Measurements from ENCODE around the gene LGALS3BP.

The LGALS3BP gene

DNA sequence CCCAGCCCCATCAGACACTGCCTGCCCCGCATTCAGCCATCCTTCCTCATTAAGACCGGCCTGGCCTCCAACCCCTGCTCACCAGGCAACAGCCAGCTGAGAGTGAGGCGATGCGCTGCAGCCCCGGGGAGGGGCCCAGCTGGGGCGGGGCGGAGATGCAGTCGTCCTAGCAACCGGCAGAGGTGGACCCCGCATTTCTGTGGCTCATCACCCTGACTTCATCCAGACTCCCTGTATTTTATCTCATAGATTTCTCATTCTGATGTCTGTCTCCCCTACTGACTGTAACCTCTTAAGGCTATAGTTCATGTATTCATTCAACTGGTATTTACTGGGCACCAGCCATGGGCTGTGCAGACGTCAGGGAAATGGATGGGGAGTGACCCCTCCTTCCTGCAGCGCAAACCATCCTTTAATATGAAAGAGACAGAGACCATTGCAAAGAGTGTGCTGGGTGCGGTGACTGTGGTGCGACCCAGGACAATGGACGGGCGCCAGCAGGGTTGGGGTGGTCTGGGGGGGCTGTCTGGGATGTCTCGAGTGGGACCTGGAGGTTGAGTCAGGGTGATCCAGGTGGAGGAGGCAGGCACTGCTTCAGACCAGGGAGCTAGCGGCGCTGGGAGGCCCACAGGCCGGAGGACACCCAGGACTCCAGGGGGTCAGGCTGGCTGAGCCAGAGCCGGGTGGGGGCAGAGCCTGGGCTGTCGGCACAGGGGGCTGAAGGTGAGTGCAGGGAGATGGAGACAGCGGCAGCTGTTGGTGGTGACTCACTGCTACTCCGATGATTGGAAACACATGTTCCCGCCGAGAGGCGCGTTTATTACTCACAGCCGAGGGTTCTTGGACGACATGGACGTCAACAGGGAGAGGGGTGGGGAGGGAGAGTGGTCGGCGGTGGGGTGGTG is 44.1 kb downstream of the LGALS3BP start:
- no peak for DNase-seq

DNA sequence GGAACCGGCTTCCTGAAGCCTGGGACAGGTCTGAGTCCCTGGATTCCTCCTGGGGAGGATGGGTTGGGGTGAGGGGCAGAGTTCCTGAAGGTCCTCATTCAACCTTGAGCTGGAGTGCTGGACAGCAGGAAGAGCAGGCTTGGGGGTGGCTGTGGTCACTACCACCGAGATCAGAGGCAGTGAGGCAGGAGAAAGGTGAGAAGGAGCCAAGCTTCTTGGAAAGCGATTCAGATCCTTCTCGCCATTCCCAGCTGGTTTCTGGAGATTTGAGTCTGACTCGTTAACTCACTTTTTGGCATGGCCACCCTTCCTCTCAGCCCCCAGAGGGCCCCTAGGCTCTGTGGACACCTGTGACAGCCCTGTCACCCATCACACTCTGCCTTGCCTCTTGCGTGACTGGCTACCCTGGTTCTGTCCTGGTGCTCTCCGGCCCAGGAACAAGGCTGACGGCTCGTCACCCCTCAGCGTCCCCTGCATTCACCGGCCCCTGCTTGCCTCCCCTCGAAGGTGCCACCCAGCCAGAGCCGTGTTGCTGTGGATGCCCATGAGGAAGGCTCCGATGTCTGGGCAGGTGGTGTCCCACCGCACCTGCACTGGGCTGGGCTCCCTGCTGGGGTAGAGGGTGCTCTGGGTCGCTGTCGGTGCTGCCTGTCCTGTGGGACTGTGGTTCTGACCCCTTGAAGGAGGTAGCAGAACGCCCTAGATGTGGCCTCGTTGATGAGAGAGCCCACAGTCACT is 44.9 kb downstream of the LGALS3BP start:
- no peak for DNase-seq

DNA sequence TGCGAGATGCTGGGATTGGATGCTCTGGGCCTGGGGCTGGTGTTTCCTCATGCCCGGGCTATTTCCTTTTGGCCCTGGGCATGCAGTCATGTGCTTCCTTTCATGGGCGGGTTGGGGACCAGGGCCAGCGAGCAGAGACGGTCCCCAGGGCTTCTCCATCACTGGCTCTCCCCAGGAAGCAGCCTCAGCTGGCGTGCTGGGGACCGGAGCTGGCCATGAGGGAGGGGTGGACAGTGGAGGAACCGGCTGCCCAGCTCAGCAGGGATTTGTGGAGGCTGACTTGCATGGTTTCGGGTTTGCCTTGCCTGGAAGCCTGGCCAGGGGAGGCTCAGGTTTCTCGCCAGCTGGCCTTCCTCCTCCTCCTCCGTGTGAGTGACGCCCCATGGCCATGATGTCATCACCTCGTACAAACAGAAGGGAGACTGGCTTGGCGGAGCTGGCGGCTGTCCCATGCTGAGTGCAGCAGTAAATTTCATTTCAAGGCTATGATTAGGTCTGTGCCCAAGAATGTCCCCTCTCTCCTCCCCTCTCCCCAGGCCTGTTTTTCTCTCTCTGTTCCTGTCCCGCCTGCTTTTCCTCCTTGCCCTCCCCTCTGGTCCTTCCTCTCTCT is 45.7 kb downstream of the LGALS3BP start:
- no peak for DNase-seq

DNA sequence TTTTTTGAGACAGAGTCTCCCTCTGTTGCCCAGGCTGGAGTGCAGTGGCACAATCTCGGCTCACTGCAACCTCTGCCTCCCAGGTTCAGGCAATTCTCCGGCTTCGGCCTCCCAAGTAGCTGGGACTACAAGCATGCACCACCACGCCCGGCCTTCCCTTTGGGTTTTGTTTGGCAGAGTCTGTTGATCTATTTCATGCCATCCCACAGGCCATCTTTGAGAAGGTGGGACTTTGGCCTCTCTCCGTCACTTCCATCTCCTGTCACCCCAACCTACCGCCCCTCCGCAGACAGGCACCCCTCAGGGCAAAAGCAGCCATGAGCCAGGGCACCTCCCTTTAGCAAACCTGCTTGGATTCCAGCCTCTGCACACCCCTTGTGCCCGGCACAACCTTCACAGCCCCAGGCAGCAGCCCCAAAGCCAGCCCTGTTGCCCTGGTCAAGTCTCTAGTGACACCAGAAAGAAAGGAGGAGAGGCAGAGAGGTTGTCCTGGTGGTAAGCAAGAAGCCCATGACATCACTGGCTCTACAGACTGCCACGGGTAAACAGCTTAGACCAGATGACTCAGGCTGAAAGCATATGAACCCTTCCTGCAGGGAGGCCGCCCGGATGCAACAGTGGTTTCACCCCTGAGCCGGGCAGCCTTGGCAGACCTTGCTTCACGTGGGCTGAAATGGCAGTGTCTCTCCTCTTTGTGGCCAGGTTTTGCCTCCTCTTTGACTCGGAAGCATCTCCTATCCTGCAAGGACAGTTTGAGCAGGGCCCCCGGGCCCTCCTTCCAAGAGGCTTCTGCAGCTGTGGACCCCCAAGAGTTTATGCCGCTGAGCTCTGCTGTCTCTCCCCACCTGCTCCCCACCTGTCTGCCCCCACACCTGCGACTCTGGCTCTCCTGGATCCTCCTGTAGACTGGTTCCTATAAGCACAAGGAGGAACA is 46.4 kb downstream of the LGALS3BP start:
- peak; percentile 67 for DNase-seq

DNA sequence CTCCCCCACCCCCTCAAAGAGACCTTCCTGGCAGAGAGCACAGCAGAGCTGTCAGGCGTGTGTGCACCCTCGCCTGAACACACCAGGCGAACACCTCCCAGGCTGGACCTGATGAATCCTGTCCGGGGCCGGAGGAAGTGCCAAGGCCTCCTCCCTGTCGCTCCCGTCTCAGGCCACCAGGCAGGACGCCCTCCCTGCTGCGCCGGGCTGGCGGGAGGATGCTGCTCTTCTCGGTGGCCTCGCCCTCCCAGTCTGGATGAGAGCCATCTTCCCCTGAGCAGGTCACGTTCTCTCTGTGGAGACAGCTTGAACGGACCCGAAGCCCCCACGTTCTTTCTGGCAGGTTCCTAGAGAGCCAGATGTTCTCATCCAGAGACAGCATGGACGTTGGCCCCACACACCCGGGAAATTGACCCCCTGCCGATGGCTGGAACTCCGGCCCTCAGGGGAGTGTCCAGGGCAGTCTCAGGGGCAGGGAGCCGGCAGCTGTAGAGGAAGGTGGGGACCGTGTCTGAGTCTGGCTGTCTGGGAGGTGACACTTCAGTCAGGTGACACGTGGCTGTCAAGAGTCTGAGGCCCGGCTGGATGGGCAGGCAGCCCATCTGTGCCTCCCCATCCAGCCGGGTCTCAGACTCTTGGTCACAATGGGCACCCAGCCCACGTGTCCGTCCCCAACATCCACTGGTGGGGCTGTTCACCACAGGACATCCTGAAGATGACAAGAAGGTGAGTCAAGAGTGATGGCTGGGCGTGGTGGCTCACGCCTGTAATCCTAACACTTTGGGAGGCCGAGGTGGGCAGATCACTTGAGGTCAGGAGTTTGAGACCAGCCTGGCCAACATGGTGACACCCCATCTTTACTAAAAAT is 49.6 kb downstream of the LGALS3BP start:
- no peak for DNase-seq

DNA sequence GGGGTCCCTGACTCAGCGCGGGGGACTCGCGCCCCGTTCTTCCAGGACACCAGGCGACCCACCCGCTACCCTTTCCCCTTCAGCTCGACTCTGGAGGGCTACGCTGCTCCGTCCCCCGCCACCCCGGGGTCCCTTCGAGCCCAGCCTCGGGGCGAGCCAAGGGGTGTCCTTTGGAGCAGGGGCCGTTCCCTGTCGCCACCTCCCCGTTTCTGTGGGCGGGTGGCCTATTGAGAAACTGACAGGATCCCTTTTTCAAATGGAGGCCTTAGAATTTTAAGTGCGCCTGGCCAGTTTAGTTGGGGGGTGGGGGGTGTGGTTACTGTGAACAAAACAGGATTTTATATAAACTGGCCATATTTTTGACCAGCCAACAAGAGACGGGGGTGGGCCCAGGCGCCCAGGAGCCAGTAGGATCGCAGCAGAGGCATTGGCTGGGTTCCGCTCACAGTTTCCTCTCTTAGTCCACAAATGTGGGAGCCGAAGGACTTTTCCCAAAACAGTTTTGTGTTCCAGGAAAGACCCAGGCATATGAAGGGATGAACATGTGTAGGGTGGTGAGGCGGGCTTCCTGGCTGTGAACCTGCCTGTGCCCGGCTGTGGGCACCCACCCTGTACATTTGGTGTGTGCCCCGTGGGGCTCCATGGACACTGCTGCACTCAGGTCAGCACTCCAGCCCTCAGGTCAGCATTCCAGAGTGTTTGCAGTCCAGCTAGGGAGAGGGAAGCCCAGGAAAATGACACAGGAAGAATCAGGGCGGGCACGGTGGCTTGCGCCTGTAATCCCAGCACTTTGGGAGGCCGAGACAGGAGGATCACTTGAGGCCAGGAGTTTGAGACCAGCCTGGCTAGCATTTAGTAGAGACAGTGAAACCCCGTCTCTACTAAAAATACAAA is 53.8 kb downstream of the LGALS3BP start:
- DNase-seq: no peak

DNA sequence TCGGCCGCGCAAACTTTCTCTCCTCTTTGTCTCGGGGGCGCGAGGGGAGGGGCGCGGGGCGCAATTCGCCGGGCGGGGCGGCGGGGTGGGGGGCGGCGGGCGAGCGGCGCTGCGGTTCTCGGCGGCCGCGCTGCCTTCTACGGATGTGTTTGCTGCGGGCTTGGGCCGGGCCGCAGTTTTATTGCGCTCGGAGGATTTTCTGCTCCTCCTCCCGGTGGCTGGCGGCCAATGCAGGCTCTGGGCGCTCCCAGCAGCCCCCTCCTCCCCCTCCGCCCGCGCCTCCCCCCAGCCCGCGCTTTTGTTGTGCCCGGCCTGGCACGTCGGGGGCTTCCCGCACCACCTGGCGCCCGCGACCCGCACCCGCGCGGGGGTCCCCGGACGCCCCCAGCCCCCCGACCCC is 54.5 kb downstream of the LGALS3BP start, which contains the start of gene TIMP2:
Gene TIMP2, minus strand, starts transcription at position 154 of the 400 bp plus-strand sequence. CDS start 299 bp downstream, outside the sequence.
- DNase-seq: no peak

DNA sequence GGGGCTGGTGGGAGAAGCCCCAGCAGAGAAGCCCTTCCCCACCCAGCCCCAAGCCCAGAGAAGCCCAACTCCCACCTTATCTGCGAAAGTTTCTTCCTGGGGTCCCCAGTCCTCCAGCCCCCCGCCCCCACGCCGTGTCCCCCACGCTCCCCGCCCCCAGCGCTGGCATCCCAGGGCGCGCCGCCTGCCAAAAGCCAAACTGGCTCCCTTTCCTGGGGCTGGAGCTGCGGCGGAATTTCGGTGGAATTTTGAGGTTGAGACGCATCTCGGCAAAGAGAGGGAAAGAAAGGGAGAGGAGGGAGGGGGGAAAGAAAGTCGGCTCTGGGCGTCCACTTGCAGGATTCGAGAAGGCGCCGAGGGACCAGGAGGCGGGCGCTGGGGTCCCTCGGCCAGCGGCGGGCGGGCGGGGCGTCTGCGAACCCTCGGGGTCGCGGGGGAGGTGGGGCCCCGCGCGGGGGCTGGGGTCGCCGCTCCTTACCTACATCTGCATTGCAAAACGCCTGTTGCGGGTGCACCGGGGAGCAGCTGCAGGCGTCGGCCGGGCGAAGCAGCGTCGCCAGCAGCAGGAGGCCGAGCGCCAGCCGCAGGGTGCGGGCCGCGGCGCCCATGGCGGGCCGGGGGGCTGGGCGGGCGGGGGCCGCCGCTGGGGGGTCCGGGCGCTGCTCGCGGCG is 55.1 kb downstream of the LGALS3BP start:
- no peak for DNase-seq

DNA sequence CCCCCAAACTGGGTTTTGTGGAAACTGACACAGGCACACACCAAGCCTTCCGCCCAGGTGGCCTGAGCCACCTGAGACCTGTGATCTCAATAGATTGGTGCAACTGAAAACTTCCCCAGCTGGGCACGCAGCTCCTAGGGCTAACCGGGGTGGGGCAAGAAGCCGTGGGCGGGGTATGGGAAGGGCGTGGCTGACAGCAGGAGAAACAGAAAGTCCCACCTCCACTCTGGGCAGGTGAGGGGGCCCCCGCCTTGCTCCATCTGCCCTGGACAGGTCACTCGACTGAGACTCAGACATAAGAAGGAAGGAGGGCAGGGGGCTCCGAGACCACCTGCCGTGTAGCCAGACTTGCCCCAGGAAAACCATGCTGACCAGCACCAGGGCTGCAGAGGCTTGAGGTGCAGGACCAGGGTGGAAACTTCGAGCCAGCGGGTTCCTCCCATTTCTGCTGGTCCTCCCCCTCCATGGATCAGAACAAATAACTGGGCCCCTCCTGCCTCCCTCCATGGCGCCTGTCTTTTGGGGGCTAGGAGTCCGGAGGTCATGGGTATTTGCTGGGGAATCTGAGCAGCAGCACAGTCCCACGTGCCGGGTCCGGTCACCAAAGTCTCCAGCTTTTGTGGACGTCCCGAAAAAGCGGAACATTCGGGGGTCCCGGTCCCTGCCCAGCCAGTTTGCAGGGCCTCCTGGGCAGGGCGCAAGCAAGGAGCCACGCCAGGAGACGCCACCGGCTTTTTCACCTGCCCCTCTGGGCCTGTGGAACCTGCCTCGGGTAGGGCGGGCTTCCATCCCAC is 55.9 kb downstream of the LGALS3BP start:
- DNase-seq: no peak

DNA sequence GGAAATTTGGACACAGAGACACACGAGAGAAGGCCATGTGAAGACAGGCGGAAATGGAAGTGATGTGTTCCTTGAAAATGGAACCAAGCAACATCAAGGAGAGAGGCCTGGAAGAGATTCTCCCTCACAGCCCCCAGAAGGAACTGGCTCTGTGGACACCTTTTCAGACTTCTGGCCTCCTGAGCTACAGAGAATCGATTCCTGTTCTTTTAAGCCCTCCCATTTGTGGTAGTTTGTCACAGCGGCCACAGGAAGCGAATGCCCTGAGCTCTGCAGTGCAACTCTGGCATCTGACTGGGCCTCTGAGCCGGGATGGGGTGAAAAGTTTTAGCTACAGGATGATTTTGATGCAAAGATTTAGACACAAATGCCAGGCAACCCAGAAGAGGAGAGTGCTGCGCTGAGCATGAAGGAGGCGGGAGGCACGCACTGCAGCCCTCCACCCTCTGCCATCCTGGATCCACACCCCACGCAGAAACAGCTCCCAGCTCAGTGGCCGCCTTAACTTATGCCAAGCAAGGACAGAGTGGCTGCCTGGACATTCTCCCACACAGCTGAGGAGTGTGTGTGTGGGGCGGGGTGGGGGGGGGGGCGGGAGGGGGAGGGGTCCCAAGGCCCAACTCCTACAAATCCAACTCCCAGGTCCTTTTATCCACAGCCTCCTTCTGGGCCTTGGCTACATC is 56.8 kb downstream of the LGALS3BP start:
- DNase-seq: no peak

DNA sequence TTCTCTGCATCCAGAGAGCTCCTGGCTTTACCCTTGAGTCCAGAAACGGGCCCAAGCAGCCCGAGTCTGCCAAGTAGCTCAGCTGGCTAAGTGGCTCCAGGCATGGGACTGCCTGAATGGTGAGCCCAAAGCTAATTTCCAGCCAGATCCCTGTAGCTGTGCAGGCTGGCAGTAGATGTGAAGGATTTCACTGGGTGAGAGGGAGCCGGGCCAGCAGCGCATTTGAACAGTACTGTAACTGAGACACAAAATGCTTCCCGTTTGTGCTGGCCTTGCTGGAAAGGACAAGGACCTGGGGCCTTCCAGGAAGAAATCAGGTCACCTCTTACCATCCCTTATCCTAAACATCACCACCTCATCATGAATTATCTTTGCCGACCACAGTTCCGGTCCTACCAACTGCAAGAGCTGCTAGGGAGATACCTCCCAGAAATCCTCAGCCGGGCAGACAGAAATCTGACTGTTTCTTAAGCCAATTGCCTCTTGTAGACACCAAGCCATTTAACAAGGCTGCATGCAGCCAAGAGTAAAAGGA is 58.2 kb downstream of the LGALS3BP start:
- no peak for DNase-seq
